T-helper 2 cell treated with Interferon-gamma antibody and Interleukin-4, amounts not matched to agents 5 μg/mL and 100 μg/mL, for 36 hours (primary cell): ENCODE measurements around the gene FUS.
"Not testable (repeated sequence)": the region's sequence is repeated elsewhere in the genome, so short reads cannot be mapped to it uniquely, and the experiment has no call there.

Experiments
- DNase-seq: peaks from one replicate; pipeline ENCODE4 v3.0.0; 2021; ENCODE audit warnings: low spot score
- H3K27ac Mint-ChIP-seq: one replicate; pipeline ENCODE4 v1.8.0; 2021; ENCODE audit warnings: mild to moderate bottlenecking, mixed read lengths
- H3K27me3 Mint-ChIP-seq: one replicate; pipeline ENCODE4 v1.8.0; 2021; ENCODE audit warnings: low read depth, mixed read lengths
- H3K36me3 Mint-ChIP-seq: one replicate; pipeline ENCODE4 v1.8.0; 2021; ENCODE audit warnings: low read depth, mixed read lengths
- H3K4me1 Mint-ChIP-seq: one replicate; pipeline ENCODE4 v1.8.0; 2021; ENCODE audit warnings: low read depth, mixed read lengths
- H3K4me3 Mint-ChIP-seq: one replicate; pipeline ENCODE4 v1.8.0; 2022; ENCODE audit warnings: mild to moderate bottlenecking, moderate library complexity, mixed read lengths
- H3K9me3 Mint-ChIP-seq: one replicate; pipeline ENCODE4 v1.8.0; 2021; ENCODE audit warnings: mixed read lengths

Gene FUS

DNA sequence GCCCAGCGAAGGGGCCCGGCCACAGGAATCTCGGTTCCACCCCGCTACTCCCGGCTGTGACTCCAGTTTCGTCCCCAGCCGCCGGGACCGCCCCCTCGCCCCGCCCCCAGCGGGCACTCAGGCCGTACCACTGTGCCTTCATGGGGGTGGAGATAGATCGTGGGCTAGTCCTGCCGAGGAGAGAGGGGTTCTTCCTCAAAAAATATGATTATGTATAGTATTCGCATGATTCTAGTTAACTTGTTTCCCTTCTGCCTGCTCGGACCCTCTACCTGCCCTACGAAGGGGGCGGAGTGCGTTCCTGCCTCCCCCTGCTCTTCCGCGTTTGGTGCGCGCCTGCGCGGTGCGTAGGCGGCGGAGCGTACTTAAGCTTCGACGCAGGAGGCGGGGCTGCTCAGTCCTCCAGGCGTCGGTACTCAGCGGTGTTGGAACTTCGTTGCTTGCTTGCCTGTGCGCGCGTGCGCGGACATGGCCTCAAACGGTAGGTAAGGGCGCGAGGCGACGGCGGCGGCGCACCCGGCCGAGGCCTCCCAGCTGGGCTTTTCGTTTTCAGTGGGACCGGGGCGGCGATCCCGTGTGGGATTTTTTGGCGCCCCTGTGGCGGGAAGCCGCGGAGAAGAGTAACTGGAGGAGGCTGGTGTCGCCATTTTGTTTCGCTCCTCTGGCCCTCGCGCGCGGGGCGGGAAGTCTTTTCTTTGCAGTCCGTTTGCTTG is at the start of gene FUS:
Gene FUS (plus strand): TSS at position 393 of the 713 bp plus-strand sequence. CDS start 76 bp downstream, at position 469.
- H3K9me3 Mint-ChIP-seq, result no peaks in the 10 kb centered on the region
- peaks cover 45% of the 10 kb centered on the region for H3K36me3 Mint-ChIP-seq
- peaks cover 46% of the 10 kb centered on the region for H3K4me1 Mint-ChIP-seq
- DNase-seq, result peak; percentile 91
- peak within 1 kb of the TSS; percentile 96 for H3K4me3 Mint-ChIP-seq
- peak within 1 kb of the TSS; percentile 98 for H3K27ac Mint-ChIP-seq
- H3K27me3 Mint-ChIP-seq, result peaks cover 2% of the 10 kb centered on the region

- H3K27me3 Mint-ChIP-seq, result no peaks in the 10 kb centered on the region
- H3K4me3 Mint-ChIP-seq, result no peak overlapping the region
- H3K36me3 Mint-ChIP-seq, result peaks cover 16% of the 10 kb centered on the region
- H3K27ac Mint-ChIP-seq, result no peak overlapping the region
- peaks cover 3% of the 10 kb centered on the region for H3K4me1 Mint-ChIP-seq
- DNase-seq, result no peak
- H3K9me3 Mint-ChIP-seq, result no peaks in the 10 kb centered on the region
These were observed 49.5 kb upstream of the FUS start for GRCh38 chr16:31130336-31130891.

DNA sequence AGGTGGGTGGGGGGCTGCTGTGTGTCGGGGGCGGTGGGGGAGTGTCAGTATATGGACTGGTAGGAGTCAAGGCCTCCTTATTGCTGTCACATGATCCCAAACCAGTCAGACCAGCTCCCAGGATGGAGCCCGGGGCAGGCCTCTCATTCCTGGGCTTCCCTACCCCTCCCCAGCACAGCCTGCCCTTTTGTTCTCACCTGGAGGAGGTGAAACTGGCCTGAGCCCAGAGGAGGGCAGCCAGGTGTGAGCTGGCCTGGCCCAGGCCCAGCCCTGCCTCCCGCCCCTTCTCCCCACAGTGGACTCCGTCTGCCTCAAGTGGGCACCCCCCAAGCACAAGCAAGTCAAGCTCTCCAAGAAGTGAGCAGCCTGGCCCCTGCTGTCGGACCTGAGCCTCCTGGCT is 49.0 kb upstream of the FUS start:
- Mint-ChIP-seq H3K27ac (no peak overlapping the region), H3K36me3 (peaks cover 14% of the 10 kb centered on the region)

GRCh38 chr16:31131416-31131815 is 48.5 kb upstream of the FUS start:
- Mint-ChIP-seq H3K4me3 (no peak overlapping the region), H3K27ac (no peak overlapping the region), H3K4me1 (peaks cover 3% of the 10 kb centered on the region), H3K36me3 (peaks cover 10% of the 10 kb centered on the region), H3K27me3 (no peaks in the 10 kb centered on the region), H3K9me3 (no peaks in the 10 kb centered on the region)
- no peak for DNase-seq

More for the DNA sequence above, 49.0 kb upstream of the FUS start:
- no peak overlapping the region for H3K4me3 Mint-ChIP-seq
- H3K4me1 Mint-ChIP-seq, result peaks cover 3% of the 10 kb centered on the region
- no peaks in the 10 kb centered on the region for H3K9me3 Mint-ChIP-seq
- H3K27me3 Mint-ChIP-seq, result no peaks in the 10 kb centered on the region
- DNase-seq, result no peak

DNA sequence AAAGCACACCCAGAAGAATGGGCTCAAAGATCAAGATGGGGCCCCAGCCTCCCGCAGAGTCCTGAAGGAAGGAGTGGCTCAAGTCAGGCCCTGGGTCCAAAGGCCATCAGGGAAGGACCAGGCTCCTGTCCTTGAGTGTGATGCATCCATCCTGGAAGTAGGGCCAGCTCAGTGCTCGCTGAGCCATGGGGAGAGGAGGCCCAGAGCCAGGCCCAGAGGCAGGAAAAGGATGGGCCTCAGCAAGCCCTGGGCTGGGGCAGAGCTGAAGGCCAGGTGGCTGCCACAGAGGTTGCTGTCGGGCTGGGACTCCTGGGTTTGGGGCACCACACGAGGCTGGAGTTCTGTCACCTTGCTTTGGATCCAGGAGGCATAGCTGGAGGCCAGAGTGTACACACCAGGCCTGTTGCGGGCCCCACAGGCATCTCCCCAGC is 48.1 kb upstream of the FUS start:
- H3K27ac Mint-ChIP-seq, result no peak overlapping the region
- no peaks in the 10 kb centered on the region for H3K27me3 Mint-ChIP-seq
- no peaks in the 10 kb centered on the region for H3K9me3 Mint-ChIP-seq
- peaks cover 9% of the 10 kb centered on the region for H3K36me3 Mint-ChIP-seq
- no peak for DNase-seq
- peaks cover 3% of the 10 kb centered on the region for H3K4me1 Mint-ChIP-seq
- H3K4me3 Mint-ChIP-seq, result no peak overlapping the region

DNA sequence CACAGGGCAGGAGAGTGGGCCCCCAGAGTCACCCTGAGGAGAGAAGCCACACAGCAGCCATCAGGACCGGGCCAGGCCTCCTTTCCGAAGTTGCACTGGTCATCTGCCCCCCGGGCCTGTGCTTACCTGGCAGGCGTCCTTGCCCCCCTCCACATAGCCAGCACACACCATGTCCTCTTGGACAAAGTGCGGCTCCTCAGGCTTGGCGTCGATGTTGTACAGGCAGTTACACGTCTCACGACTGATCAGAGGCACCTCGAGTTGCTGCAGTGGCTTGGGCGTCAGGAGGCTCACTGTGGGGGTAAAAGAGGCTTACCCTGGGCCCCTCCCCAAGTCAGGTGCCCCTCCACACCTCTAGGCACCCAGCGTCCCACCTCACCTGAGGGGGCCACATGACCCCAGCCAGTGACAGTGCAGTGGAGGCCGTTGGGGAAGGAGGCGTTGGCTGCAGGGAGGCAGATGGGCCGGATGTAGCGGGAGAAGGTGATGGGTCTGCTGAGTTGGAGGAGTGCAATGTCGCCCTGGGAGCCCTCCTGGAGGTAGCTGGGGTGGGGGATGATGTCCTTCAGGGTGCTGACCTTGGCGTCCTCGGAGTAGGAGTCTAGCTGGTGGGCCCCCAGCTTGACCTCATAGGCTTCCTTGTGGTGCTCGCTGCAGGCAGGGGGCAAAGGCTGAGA is 47.5 kb upstream of the FUS start:
- H3K27ac Mint-ChIP-seq, result no peak overlapping the region
- H3K27me3 Mint-ChIP-seq, result no peaks in the 10 kb centered on the region
- no peak overlapping the region for H3K4me3 Mint-ChIP-seq
- peaks cover 7% of the 10 kb centered on the region for H3K36me3 Mint-ChIP-seq
- peaks cover 3% of the 10 kb centered on the region for H3K4me1 Mint-ChIP-seq
- H3K9me3 Mint-ChIP-seq, result no peaks in the 10 kb centered on the region
- DNase-seq, result no peak

- Mint-ChIP-seq H3K4me1 (peaks cover 3% of the 10 kb centered on the region), H3K4me3 (no peak overlapping the region), H3K27me3 (no peaks in the 10 kb centered on the region), H3K36me3 (peaks cover 2% of the 10 kb centered on the region), H3K27ac (no peak overlapping the region), H3K9me3 (no peaks in the 10 kb centered on the region)
- DNase-seq, result no peak
These were observed 46.9 kb upstream of the FUS start for GRCh38 chr16:31133046-31133501.

- Mint-ChIP-seq H3K36me3 (peaks cover 2% of the 10 kb centered on the region), H3K27me3 (no peaks in the 10 kb centered on the region), H3K9me3 (no peaks in the 10 kb centered on the region), H3K4me3 (no peak overlapping the region), H3K4me1 (no peaks in the 10 kb centered on the region), H3K27ac (no peak overlapping the region)
- DNase-seq, result no peak
These were observed 45.8 kb upstream of the FUS start for GRCh38 chr16:31134091-31134571.

- Mint-ChIP-seq H3K4me3 (no peak overlapping the region), H3K27ac (no peak overlapping the region), H3K36me3 (peaks cover 2% of the 10 kb centered on the region), H3K27me3 (no peaks in the 10 kb centered on the region), H3K9me3 (no peaks in the 10 kb centered on the region), H3K4me1 (no peaks in the 10 kb centered on the region)
- no peak for DNase-seq
These were observed 45.1 kb upstream of the FUS start for GRCh38 chr16:31134625-31135534.

DNA sequence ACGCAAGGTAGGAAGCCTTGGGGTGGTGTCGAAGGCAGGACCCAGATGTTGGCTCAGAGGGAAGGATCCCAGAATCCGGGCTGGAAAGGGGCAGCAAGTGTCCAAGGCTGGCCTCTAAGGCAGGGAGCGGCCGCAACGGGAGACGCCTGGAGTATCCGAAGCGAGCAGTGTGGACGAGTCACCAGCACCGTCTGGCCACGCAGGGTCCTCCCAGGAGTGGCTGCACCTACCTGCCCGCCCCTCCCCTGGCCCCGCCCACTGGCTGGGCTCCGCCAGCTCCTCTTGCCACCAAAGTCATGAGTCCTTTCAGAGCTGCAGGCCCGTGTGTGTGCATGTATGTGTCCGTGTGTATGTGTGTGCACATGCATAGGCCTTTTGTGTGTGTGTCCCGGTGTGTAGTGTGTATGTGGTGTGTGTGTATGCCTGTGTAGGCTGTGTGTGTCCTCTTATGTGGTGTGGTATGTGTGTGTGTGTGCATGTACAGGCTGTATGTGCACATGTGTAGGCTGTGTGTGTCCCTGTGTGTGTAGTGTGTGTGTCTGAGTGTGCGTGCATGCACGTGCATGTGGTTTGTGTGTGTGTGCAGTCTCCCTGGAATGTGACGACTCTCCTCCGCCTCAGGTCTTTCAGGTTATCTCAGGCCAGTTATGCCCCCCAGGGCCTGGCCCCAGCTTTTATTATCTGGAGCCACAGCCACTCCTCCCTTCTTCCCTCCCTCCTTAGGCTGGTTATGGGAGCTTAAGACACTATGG is 44.2 kb upstream of the FUS start, which contains the start of gene PRSS8:
Gene PRSS8 (minus strand): TSS at position 193 of the 752 bp plus-strand sequence. CDS start 229 bp downstream, outside the sequence.
- DNase-seq, result no peak
- peaks cover 1% of the 10 kb centered on the region for H3K4me1 Mint-ChIP-seq
- H3K36me3 Mint-ChIP-seq, result peaks cover 2% of the 10 kb centered on the region
- H3K27ac Mint-ChIP-seq, result no peak within 1 kb of the TSS
- no peaks in the 10 kb centered on the region for H3K27me3 Mint-ChIP-seq
- no peak within 1 kb of the TSS for H3K4me3 Mint-ChIP-seq
- no peaks in the 10 kb centered on the region for H3K9me3 Mint-ChIP-seq

DNA sequence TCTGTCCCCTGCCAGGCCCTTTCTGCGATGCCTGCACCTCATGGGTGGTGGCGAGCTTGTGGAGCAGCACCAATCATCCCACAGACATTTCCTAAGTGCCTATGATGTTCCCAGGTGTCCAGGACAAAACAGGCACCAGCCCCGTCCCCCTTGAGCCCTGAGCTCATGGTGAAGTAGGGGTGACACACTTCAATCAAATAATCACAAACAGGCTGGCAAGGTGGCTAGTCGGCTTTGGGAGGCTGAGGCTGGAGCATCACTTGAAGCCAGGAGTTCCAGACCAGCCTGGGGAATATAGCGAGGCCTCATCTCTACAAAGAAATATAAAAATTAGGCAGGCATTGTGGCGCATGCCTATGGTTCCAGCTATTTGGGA is 43.7 kb upstream of the FUS start:
- Mint-ChIP-seq H3K27ac (no peak overlapping the region), H3K27me3 (no peaks in the 10 kb centered on the region), H3K9me3 (no peaks in the 10 kb centered on the region), H3K4me3 (no peak overlapping the region), H3K36me3 (peaks cover 2% of the 10 kb centered on the region), H3K4me1 (peaks cover 2% of the 10 kb centered on the region)
- no peak for DNase-seq

GRCh38 chr16:31136822-31137499 is 43.0 kb upstream of the FUS start:
- not testable (repeated sequence) for H3K4me1 Mint-ChIP-seq, H3K27me3 Mint-ChIP-seq, H3K4me3 Mint-ChIP-seq, DNase-seq, H3K27ac Mint-ChIP-seq, H3K36me3 Mint-ChIP-seq, H3K9me3 Mint-ChIP-seq
